Heart left ventricle (tissue), 13 donors: ENCODE results near the gene PLCD1.
"Not testable (repeated sequence)": the region's sequence is repeated elsewhere in the genome, so short reads cannot be mapped to it uniquely, and the experiment has no call there.

Experiments used
- CTCF ChIP-seq, 12 donors: fragments of 200-600 bp; sonication (generic) in 4 of 12; IDR thresholded peaks; one replicate each; pipeline versions ENCODE4 v1.5.0 to v1.8.0; 2018 to 2022; ENCODE audit warnings: antibody characterized with exemption in 12 of 12, mild to moderate bottlenecking in 5 of 12
- POLR2A ChIP-seq, 2 donors: fragments of 450-650 bp; IDR thresholded peaks; one replicate each; pipeline ENCODE4 v1.6.1; 2017; ENCODE audit warnings: antibody characterized with exemption in 2 of 2, mild to moderate bottlenecking in 2 of 2, moderate library complexity in 2 of 2
- donor health status: ischemic (EF 13 %, LVEDD 7.1; RV severe dilation, severe dysfunction).
- donor health status: DM: no; HTN: yes; CAD: no.
- donor health status: DM: no; HTN: no; CAD: no.
- donor health status: ischemic (EF 25% LVEDD 6.9; RV normal size, moderate dysfunction).
- donor health status: ischemic (EF 25% LVEDD 5.7; RV mildly dilated, moderate dysfunction).
- donor health status: ischemic (EF 35%, LVEDD 5.7; RV mildly dilated, moderate dysfunction).
- donor health status: nonischemic (EF 11% LVEDD 7.7; RV severe dilation, severe dysfunction).
- donor health status: DM: yes; HTN: yes; CAD: no.
- donor health status: PGD.
- donor health status: ischemic (EF 29% LVEDD 5.4; RV normal size, mild dysfunction).
- donor health status: nonischemic (EF 23%, LVEDD 6.1; RV moderate dilation, normal function).

DNA sequence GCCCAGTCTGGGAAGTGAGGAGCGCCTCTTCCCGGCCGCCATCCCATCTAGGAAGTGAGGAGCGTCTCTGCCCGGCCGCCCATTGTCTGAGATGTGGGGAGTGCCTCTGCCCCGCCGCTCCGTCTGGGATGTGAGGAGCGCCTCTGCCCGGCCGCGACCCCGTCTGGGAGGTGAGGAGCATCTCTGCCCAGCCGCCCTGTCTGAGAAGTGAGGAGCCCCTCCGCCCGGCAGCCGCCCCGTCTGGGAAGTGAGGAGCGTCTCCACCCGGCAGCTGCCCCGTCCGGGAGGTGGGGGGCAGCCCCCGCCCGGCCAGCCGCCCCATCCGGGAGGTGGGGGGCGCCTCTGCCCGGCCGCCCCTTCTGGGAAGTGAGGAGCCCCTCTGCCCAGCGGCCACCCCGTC is 23.8 kb upstream of the PLCD1 start:
- TF ChIP-seq POLR2A, CTCF (IDR thresholded peaks at IDR 0.05): not testable (repeated sequence)
